LNCAP (cell line): Measurements from ENCODE around the gene CAB39.

Experiments
- CTCF ChIP-seq: fragments of 450-650 bp; IDR thresholded peaks from 2 replicates; pipeline ENCODE4 v1.5.1; 2017; ENCODE audit warnings: mild to moderate bottlenecking

CAB39 gene

GRCh38 chr2:230809015-230809414 lies 96.4 kb downstream of the CAB39 start:
- no peak for TF ChIP-seq CTCF

- peak; percentile 31; the same call in 1 of the 2 replicates for TF ChIP-seq CTCF
These were observed 97.1 kb downstream of the CAB39 start for GRCh38 chr2:230809677-230810251.

- no peak for TF ChIP-seq CTCF
These were observed 98.9 kb downstream of the CAB39 start for GRCh38 chr2:230811508-230811907.

- TF ChIP-seq CTCF, result no peak
These were observed 99.4 kb downstream of the CAB39 start for GRCh38 chr2:230812033-230812432.

- TF ChIP-seq CTCF, result peak; percentile 49
These were observed 102.0 kb downstream of the CAB39 start for GRCh38 chr2:230814616-230815015.

DNA sequence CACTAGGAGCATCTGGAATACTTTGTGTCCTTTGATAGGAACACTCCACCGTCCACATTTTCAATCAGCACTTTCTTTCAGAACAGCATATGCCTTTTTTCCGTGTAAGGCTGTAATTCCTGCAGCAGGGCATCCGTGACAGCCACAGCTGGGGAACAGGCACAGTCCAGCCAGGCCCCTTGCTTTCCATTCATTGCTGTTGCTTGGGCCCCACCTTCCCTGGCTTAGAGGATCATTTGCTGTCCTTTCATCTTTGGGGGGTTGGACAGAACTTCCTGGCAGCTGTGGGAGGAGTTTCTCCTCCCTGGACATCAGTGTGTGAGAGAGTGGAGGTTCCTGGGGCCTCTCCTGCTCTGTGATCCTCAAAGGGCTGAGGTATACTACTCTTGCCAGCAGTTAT lies 102.4 kb downstream of the CAB39 start:
- no peak for TF ChIP-seq CTCF

DNA sequence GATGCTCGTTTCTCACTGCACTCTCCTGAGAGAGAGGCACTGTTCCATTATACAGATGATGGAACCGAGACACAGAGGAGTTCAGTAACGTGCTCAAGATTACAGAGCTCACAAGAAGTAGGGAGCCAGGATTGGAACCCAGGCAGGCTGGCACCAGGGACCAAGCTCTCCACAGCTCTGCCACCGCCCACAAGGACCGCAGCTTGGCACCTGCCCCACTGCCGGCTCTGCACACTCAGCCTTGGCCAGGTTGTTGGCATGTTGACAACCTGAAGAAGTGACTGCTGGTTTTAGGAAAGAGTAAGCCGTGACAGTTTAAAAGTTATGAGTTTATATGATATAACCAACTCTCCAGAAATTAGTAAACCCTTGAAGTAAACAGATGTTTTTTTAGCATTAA lies 104.1 kb downstream of the CAB39 start:
- TF ChIP-seq CTCF, result no peak

GRCh38 chr2:230819433-230819832 lies 106.8 kb downstream of the CAB39 start:
- no peak for TF ChIP-seq CTCF
